ENCODE results near the gene LRRC26. TPM values are rescaled to one million over a fixed set of nuclear protein-coding genes. Genes with fewer than 3 reads are reported as not detected.

Gene LRRC26
- total RNA-seq, 1 experiment from 2014 or later: not detected

DNA sequence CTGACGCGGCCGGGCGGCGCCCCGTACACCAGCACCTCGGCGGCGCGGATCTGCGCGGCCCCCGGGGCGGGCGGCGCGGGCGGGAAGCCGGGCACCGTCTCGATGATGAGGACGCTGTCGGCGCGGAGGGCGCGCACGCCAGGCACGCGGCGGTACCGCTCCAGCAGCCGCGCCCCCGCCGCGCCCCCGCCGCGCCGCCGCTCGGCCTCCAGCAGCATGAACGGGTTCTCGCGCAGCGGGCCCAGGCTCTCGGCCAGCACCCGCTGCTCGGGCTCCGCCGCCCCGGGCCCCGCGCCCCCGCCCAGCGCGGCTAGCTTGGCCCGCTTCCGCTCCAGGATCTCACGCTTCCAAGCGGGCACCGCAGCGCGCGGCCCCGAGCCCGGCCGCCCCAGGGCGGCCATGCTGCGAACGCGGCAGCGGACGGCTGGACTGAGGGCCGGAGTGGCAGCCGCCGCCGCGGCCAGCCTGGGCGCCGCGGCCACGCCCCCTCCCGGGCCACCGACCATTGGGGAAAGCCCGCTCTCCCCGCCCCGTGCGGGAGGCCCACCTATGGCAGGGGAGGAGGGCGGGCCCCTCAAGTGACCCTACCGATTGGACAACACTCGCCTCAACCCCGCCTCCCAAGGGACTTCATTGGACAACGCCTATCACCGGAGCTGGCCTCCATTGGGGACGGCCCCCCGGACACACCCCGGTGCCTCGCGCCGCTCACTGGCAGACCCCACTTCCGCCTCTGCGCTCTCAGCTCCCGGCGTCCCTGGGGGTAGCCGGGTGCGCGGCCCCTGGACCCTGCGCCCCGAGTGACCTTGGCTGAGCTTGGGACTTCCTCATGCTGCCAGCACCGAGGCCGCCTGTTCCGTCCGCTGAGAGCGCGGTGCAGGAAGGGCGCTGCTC is 30.7 kb upstream of the LRRC26 start, which contains the start of gene TPRN:
TSS of gene TPRN (minus strand) at position 431 of the 894 bp plus-strand sequence. CDS start at position 401, 30 bp downstream.
- Histone ChIP-seq H3K4me3 (ENCODE audit: low read depth, low read length, poor library complexity, severe bottlenecking) (peak within 1 kb of the TSS; percentile 59), H3K4me1 (ENCODE audit: insufficient read depth, low read length, poor library complexity, severe bottlenecking) (peaks cover 34% of the 10 kb centered on the region), H3K27me3 (replicated peaks; ENCODE audit: insufficient read depth, low read depth, low read length, poor library complexity) (no peaks in the 10 kb centered on the region), H3K36me3 (ENCODE audit: insufficient read depth, low read length, poor library complexity, severe bottlenecking) (peaks cover 6% of the 10 kb centered on the region), H3K9me3 (ENCODE audit: low read depth, low read length, poor library complexity, severe bottlenecking) (no peaks in the 10 kb centered on the region), H3K27ac (ENCODE audit: low read depth, low read length, poor library complexity, severe bottlenecking) (peak within 1 kb of the TSS; percentile 76)
- intact Hi-C loops (cut with micrococcal nuclease; ENCODE audit: unreplicated experiment): loop anchor here (2.0 kb wide), 1 partner anchor 40 kb away; the partner anchor contains the start of gene TUBB4B
- POLR2A ChIA-PET (ENCODE audit: low non-redundant PET): no interaction called here
- TF ChIP-seq, protein P1, sequence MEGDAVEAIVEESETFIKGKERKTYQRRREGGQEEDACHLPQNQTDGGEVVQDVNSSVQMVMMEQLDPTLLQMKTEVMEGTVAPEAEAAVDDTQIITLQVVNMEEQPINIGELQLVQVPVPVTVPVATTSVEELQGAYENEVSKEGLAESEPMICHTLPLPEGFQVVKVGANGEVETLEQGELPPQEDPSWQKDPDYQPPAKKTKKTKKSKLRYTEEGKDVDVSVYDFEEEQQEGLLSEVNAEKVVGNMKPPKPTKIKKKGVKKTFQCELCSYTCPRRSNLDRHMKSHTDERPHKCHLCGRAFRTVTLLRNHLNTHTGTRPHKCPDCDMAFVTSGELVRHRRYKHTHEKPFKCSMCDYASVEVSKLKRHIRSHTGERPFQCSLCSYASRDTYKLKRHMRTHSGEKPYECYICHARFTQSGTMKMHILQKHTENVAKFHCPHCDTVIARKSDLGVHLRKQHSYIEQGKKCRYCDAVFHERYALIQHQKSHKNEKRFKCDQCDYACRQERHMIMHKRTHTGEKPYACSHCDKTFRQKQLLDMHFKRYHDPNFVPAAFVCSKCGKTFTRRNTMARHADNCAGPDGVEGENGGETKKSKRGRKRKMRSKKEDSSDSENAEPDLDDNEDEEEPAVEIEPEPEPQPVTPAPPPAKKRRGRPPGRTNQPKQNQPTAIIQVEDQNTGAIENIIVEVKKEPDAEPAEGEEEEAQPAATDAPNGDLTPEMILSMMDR (conservative IDR thresholded peaks at IDR 0.05; ENCODE audit: low read depth, low read length): no peak
- no peak for TF ChIP-seq EZH2 (IDR thresholded peaks at IDR 0.05; ENCODE audit: borderline replicate concordance, low read depth, low read length, poor library complexity, severe bottlenecking)
- BruUV-seq (replicated peaks): no TSS peak
- DNase-seq (ENCODE audit: low spot score): peak; percentile 100
- CTCF ChIA-PET: interaction anchor here (0.6 to 1.0 kb wide), 4 partner anchors 12 to 208 kb away, joined by 3 to 9 read pairs (median 5); partner anchors contain the start of gene PAXX

DNA sequence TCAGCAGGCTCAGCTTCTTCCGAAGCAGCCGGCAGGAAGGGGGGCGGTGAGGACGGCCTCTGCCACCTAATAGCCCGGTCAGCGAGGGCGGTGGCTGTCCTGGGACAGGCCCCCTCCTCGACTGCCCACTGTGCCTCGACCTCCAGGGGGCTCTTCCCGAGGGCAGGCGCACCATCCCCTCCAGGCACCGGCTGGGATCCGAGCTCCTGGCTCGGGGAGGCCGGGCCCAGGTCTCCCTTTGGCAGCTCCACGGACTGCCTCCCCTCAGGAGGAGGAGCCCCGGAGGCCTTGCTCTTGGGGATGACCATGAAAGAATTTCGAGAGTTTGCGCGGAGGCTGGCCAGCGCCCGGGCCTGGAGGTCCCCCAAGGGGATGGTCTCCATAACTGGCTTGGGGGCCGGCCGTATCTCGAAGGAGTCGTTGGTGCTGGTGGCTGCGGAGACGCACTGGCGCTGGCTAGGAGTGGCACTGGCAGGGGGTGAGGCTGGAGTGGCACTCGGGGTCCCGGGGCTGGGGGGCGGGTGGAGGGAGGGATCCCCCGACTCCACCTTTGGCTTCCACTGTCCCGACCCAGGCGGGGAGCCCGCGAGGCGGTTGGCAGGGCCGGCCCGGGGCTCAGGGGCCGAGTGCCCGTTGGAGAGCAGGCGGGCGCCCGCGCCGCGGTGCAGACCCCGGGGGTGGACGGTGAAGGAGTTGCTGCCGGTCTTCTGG is 29.7 kb upstream of the LRRC26 start:
- Histone ChIP-seq H3K4me1 (ENCODE audit: insufficient read depth, low read length, poor library complexity, severe bottlenecking) (peaks cover 31% of the 10 kb centered on the region), H3K27ac (ENCODE audit: low read depth, low read length, poor library complexity, severe bottlenecking) (peak overlapping the region; percentile 23), H3K9me3 (ENCODE audit: low read depth, low read length, poor library complexity, severe bottlenecking) (no peaks in the 10 kb centered on the region), H3K27me3 (replicated peaks; ENCODE audit: insufficient read depth, low read depth, low read length, poor library complexity) (no peaks in the 10 kb centered on the region), H3K4me3 (ENCODE audit: low read depth, low read length, poor library complexity, severe bottlenecking) (peak overlapping the region; percentile 59), H3K36me3 (ENCODE audit: insufficient read depth, low read length, poor library complexity, severe bottlenecking) (peaks cover 6% of the 10 kb centered on the region)
- CTCF ChIA-PET: no interaction called here
- POLR2A ChIA-PET (ENCODE audit: low non-redundant PET): no interaction called here
- intact Hi-C loops (cut with micrococcal nuclease; ENCODE audit: unreplicated experiment): loop anchor here (2.0 kb wide), 1 partner anchor 41 kb away; the partner anchor contains the start of gene TUBB4B
- BruUV-seq (replicated peaks): no TSS peak
- no peak for DNase-seq (ENCODE audit: low spot score)
- no peak for TF ChIP-seq EZH2 (IDR thresholded peaks at IDR 0.05; ENCODE audit: borderline replicate concordance, low read depth, low read length, poor library complexity, severe bottlenecking)
- TF ChIP-seq, protein P1 (conservative IDR thresholded peaks at IDR 0.05; ENCODE audit: low read depth, low read length): no peak

GRCh38 chr9:137198902-137199283 is 29.0 kb upstream of the LRRC26 start:
- intact Hi-C loops (cut with micrococcal nuclease; ENCODE audit: unreplicated experiment): no loop called here
- H3K27ac ChIP-seq (ENCODE audit: low read depth, low read length, poor library complexity, severe bottlenecking): peak overlapping the region; percentile 23
- ChIA-PET CTCF (no interaction called here), POLR2A (ENCODE audit: low non-redundant PET) (no interaction called here)
- no peaks in the 10 kb centered on the region for H3K9me3 ChIP-seq (ENCODE audit: low read depth, low read length, poor library complexity, severe bottlenecking)
- H3K36me3 ChIP-seq (ENCODE audit: insufficient read depth, low read length, poor library complexity, severe bottlenecking): peaks cover under 1% of the 10 kb centered on the region
- H3K4me1 ChIP-seq (ENCODE audit: insufficient read depth, low read length, poor library complexity, severe bottlenecking): peaks cover 24% of the 10 kb centered on the region
- H3K27me3 ChIP-seq (replicated peaks; ENCODE audit: insufficient read depth, low read depth, low read length, poor library complexity): no peaks in the 10 kb centered on the region
- no TSS peak for BruUV-seq (replicated peaks)
- TF ChIP-seq, protein P1 (conservative IDR thresholded peaks at IDR 0.05; ENCODE audit: low read depth, low read length): no peak
- TF ChIP-seq EZH2 (IDR thresholded peaks at IDR 0.05; ENCODE audit: borderline replicate concordance, low read depth, low read length, poor library complexity, severe bottlenecking): no peak
- peak overlapping the region; percentile 59 for H3K4me3 ChIP-seq (ENCODE audit: low read depth, low read length, poor library complexity, severe bottlenecking)
- no peak for DNase-seq (ENCODE audit: low spot score)

All from A673 (cell line).